ENCODE data around the gene IMPG1. TPM values are rescaled to one million over a fixed set of nuclear protein-coding genes. Genes with fewer than 3 reads are reported as not detected.
A peak's percentile ranks its signal among the peaks of the same experiment; 100 is the strongest.

Gene IMPG1
- total RNA-seq, 1 experiment from 2014 or later = not detected

DNA sequence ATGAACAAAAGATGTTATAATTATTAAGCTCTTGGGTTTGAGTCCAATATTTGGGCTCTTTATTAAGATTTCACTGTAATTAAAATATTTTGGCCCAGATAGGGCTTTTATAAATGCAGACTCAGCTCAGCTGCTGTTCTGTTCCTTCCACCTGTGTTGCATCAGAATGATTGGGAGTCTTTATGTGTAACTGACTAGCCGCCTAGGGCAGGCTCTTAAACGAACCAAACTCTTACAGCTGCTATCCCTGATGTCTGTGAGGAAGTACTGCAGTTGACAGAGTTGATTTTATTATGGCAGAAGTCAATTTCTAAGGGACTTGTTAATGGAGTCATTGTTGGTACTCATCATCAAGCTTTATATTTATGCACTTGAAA lies 178.7 kb downstream of the IMPG1 start:
- peak; percentile 50; the same call in 1 of the 2 replicates for ATAC-seq

DNA sequence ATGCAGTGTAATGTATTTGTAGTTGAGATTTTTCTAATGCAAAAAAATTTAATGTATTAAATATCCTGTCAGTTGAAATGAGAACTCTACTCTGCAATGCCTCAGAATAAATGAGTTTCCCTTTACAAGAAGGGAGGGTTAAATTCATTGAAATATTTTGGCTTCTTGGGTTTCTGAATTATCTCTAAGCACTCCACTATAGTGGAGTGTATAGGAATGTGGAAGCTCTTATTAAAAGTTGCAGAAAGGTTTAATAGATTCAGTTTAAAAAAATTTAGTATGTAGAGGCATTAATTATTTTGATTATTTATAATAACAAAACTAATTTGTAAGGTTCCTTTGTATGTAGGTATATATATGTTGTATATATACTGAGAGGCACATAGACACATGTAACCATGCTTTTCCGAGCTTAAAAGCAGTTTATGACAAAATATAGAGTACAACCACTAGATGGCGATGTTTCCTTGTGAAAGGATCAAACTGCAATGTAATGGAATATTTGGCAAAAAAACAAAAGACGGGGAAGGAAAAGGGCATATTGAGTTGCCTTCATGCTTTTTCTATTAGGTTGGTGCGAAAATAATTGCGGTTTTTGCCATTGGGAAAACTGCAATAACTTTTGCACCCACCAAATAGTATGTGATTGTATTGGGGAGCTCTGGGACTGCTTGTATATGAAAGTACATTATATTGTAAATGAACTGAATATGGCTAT lies 179.2 kb downstream of the IMPG1 start:
- Mint-ChIP-seq H3K27me3 (ENCODE audit: low read depth) (no peaks in the 10 kb centered on the region), H3K4me3 (no peak overlapping the region), H3K9me3 (no peaks in the 10 kb centered on the region), H3K36me3 (peaks cover 5% of the 10 kb centered on the region), H3K27ac (0 out of 2 replicates have a peak overlapping the region, but pooled peaks have one; percentile 7), H3K4me1 (peaks cover 3% of the 10 kb centered on the region; the same call in 1 of the 2 replicates)
- no peak for TF ChIP-seq PREB (CRISPR knock-in tag; IDR thresholded peaks at IDR 0.05; ENCODE audit: borderline replicate concordance)
- TF ChIP-seq, protein P1, sequence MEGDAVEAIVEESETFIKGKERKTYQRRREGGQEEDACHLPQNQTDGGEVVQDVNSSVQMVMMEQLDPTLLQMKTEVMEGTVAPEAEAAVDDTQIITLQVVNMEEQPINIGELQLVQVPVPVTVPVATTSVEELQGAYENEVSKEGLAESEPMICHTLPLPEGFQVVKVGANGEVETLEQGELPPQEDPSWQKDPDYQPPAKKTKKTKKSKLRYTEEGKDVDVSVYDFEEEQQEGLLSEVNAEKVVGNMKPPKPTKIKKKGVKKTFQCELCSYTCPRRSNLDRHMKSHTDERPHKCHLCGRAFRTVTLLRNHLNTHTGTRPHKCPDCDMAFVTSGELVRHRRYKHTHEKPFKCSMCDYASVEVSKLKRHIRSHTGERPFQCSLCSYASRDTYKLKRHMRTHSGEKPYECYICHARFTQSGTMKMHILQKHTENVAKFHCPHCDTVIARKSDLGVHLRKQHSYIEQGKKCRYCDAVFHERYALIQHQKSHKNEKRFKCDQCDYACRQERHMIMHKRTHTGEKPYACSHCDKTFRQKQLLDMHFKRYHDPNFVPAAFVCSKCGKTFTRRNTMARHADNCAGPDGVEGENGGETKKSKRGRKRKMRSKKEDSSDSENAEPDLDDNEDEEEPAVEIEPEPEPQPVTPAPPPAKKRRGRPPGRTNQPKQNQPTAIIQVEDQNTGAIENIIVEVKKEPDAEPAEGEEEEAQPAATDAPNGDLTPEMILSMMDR (IDR thresholded peaks at IDR 0.05) = peak; percentile 75
- DNase-seq (ENCODE audit: low spot score) = no peak
- ATAC-seq = peak; percentile 64
- CTCF ChIA-PET = interaction anchor here (0.5 to 4.4 kb wide), 32 partner anchors 9 to 985 kb away, joined by 3 to 34 read pairs (median 4); no protein-coding TSS in a partner anchor
- POLR2A ChIA-PET = interaction anchor here (0.7 kb wide), 1 partner anchor 38 kb away, joined by 3 read pairs; no protein-coding TSS in a partner anchor

More for the DNA sequence above, 178.7 kb downstream of the IMPG1 start:
- CTCF ChIA-PET = interaction anchor here (0.8 to 4.4 kb wide), 18 partner anchors 14 to 968 kb away, joined by 3 to 34 read pairs (median 4); no protein-coding TSS in a partner anchor
- POLR2A ChIA-PET = interaction anchor here (0.7 kb wide), 1 partner anchor 38 kb away, joined by 3 read pairs; no protein-coding TSS in a partner anchor
- H3K36me3 Mint-ChIP-seq = peaks cover 5% of the 10 kb centered on the region
- no peak for DNase-seq (ENCODE audit: low spot score)
- peaks cover 3% of the 10 kb centered on the region; the same call in 1 of the 2 replicates for H3K4me1 Mint-ChIP-seq
- H3K27me3 Mint-ChIP-seq (ENCODE audit: low read depth) = no peaks in the 10 kb centered on the region
- TF ChIP-seq ESRRA (CRISPR knock-in tag; IDR thresholded peaks at IDR 0.05; ENCODE audit: borderline replicate concordance) = no peak
- TF ChIP-seq NR2C2 (CRISPR knock-in tag; IDR thresholded peaks at IDR 0.05) = no peak
- TF ChIP-seq GABPB1 (CRISPR knock-in tag; IDR thresholded peaks at IDR 0.05) = no peak
- no peak for TF ChIP-seq GTF2I (CRISPR knock-in tag; conservative IDR thresholded peaks at IDR 0.05)
- no peak for TF ChIP-seq CREB1 (CRISPR knock-in tag; IDR thresholded peaks at IDR 0.05)
- TF ChIP-seq TEAD1 (CRISPR knock-in tag; IDR thresholded peaks at IDR 0.05) = no peak
- no peak for TF ChIP-seq SMAD3 (CRISPR knock-in tag; IDR thresholded peaks at IDR 0.05; ENCODE audit: borderline replicate concordance)
- no peak for TF ChIP-seq MXD4 (CRISPR knock-in tag; IDR thresholded peaks at IDR 0.05; ENCODE audit: borderline replicate concordance)
- TF ChIP-seq FOXK1 (CRISPR knock-in tag; IDR thresholded peaks at IDR 0.05) = no peak
- TF ChIP-seq ERG (CRISPR knock-in tag; IDR thresholded peaks at IDR 0.05) = no peak
- TF ChIP-seq, protein P2, sequence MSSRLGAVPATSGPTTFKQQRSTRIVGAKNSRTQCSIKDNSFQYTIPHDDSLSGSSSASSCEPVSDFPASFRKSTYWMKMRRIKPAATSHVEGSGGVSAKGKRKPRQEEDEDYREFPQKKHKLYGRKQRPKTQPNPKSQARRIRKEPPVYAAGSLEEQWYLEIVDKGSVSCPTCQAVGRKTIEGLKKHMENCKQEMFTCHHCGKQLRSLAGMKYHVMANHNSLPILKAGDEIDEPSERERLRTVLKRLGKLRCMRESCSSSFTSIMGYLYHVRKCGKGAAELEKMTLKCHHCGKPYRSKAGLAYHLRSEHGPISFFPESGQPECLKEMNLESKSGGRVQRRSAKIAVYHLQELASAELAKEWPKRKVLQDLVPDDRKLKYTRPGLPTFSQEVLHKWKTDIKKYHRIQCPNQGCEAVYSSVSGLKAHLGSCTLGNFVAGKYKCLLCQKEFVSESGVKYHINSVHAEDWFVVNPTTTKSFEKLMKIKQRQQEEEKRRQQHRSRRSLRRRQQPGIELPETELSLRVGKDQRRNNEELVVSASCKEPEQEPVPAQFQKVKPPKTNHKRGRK (CRISPR knock-in tag; IDR thresholded peaks at IDR 0.05; ENCODE audit: borderline replicate concordance) = no peak
- no peak for TF ChIP-seq TP53 (CRISPR knock-in tag; IDR thresholded peaks at IDR 0.05)
- TF ChIP-seq, protein P3, sequence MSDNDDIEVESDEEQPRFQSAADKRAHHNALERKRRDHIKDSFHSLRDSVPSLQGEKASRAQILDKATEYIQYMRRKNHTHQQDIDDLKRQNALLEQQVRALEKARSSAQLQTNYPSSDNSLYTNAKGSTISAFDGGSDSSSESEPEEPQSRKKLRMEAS (CRISPR knock-in tag; IDR thresholded peaks at IDR 0.05) = no peak
- TF ChIP-seq SP1 (CRISPR knock-in tag; conservative IDR thresholded peaks at IDR 0.05) = no peak
- no peak for TF ChIP-seq ZMAT4 (CRISPR knock-in tag; IDR thresholded peaks at IDR 0.05)
- no peak for TF ChIP-seq RELA (CRISPR knock-in tag; IDR thresholded peaks at IDR 0.05; ENCODE audit: borderline replicate concordance)
- no peak for TF ChIP-seq ELF4 (CRISPR knock-in tag; IDR thresholded peaks at IDR 0.05; ENCODE audit: low read depth)
- TF ChIP-seq CDX4 (CRISPR knock-in tag; IDR thresholded peaks at IDR 0.05; ENCODE audit: borderline replicate concordance) = no peak
- no peaks in the 10 kb centered on the region for H3K9me3 Mint-ChIP-seq
- H3K27ac Mint-ChIP-seq = 0 out of 2 replicates have a peak overlapping the region, but pooled peaks have one; percentile 49
- H3K4me3 Mint-ChIP-seq = no peak overlapping the region
